Upper lobe of left lung (tissue), 6 donors: ENCODE results near the gene SERP1. TPM values are rescaled to one million over a fixed set of nuclear protein-coding genes. Genes with fewer than 3 reads are reported as not detected.

Experiments
- ATAC-seq, 2 donors: fragments of 200-7000 bp; cut with Tn5 transposase; one replicate each; pipeline ENCODE4 v1.9.1; 2022; ENCODE audit warnings: mild to moderate bottlenecking in 2 of 2, moderate library complexity in 2 of 2; ENCODE audit not compliant: low FRiP score in 2 of 2
- DNase-seq, 2 donors: peaks; one replicate each; pipeline ENCODE4 v3.0.0-alpha.2; 2019 to 2020
- H3K27ac ChIP-seq, 4 donors: fragments of 200-600 bp; sonication (generic); one replicate each; pipeline ENCODE4 v1.5.1; 2016 to 2019
- H3K27me3 ChIP-seq, 4 donors: fragments of 200-600 bp; sonication (generic); one replicate each; pipeline ENCODE4 v1.5.1; 2017 to 2019
- H3K36me3 ChIP-seq, 4 donors: fragments of 200-600 bp; sonication (generic); one replicate each; pipeline ENCODE4 v1.5.1; 2016 to 2019
- H3K4me1 ChIP-seq, 4 donors: fragments of 200-600 bp; sonication (generic); one replicate each; pipeline ENCODE4 v1.5.1; 2018 to 2019
- H3K4me3 ChIP-seq, 4 donors: fragments of 200-600 bp; sonication (generic); one replicate each; pipeline ENCODE4 v1.5.1; 2017 to 2019; ENCODE audit warnings: mild to moderate bottlenecking in 2 of 4, moderate library complexity in 1 of 4
- H3K9me3 ChIP-seq, 4 donors: fragments of 200-600 bp; sonication (generic); one replicate each; pipeline ENCODE4 v1.5.1; 2018 to 2019
- EP300 ChIP-seq, 4 donors: sonication (generic); formaldehyde crosslinking; IDR thresholded peaks; one replicate each; pipeline ENCODE4 v1.5.1; 2017; ENCODE audit warnings: antibody characterized with exemption in 4 of 4, control low read depth in 2 of 4
- POLR2A ChIP-seq, 4 donors: fragments of 450-650 bp; IDR thresholded peaks; one replicate each; pipeline ENCODE4 v1.5.1; 2016 to 2017; ENCODE audit warnings: antibody characterized with exemption in 4 of 4, mild to moderate bottlenecking in 2 of 4
- POLR2AphosphoS5 ChIP-seq, 2 donors: sonication (generic); formaldehyde crosslinking; IDR thresholded peaks; one replicate each; pipeline ENCODE4 v1.5.1; 2017; ENCODE audit warnings: antibody characterized with exemption in 2 of 2
- WGBS, 2 donors: methylation state at CpG; one replicate each; pipeline ENCODE4 v1.1.5; 2017 to 2018; 5-methylcytosine and 5-hydroxymethylcytosine counted together
- total RNA-seq, 6 donors: library from RNA; depleted of rRNA in 4 of 6; stranded (reverse); fragments of >200 nt in 4 of 6; gene quantifications; one replicate each; pipeline versions ENCODE4 v1.1.0 to v1.2.1, GENCODE V29; 2016 to 2021
- TF ChIP-seq, protein P1 (sequence below), 6 experiments: fragments of 450-650 bp in 4 of 6; fragments of 200-600 bp in 2 of 6; sonication (generic) in 2 of 6; IDR thresholded peaks; one replicate each; pipeline ENCODE4 v1.5.1; 2016 to 2019; ENCODE audit warnings: antibody characterized with exemption in 6 of 6
- donor health status: DM: no; HTN: no; CAD: no; lungs with moderate emphysema.
- donor health status: DM: no; HTN: yes; CAD: no; lungs with severe emphysema.

Gene SERP1
- total RNA-seq, 6 donors from 2014 or later = 160 to 459 (median 303) TPM

DNA sequence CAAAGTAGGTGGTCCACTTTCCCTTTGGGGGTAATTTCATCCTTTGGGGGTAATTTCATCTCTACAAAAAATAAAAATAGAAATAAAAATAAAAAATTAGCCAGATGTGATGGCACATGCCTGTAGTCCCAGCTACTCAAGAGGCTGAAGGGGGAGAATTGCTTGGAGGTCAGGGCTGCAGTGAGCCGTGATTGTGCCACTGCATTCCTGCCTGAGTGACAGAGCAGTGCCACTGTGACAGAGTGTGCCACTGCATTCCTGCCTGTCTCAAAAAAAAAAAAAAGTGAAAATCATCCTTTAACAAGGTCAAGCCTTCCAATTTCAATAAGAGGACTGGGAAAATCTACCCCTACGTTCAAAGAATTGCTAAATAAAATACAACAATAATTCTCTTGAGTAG is 22.8 kb downstream of the SERP1 start:
- H3K27me3 ChIP-seq = no peaks in the 10 kb centered on the region
- H3K27ac ChIP-seq = no peak overlapping the region
- H3K36me3 ChIP-seq = no peaks in the 10 kb centered on the region
- ATAC-seq (no peak), DNase-seq (no peak)
- no peaks in the 10 kb centered on the region for H3K4me1 ChIP-seq
- no peaks in the 10 kb centered on the region for H3K9me3 ChIP-seq
- WGBS, 2 donors = 65 to 89% methylated on average over 2 of the region's 2 CpGs
- H3K4me3 ChIP-seq = no peak overlapping the region
- no peak for TF ChIP-seq POLR2A (IDR thresholded peaks at IDR 0.05)
- TF ChIP-seq POLR2AphosphoS5 (IDR thresholded peaks at IDR 0.05) = no peak
- TF ChIP-seq, protein P1, sequence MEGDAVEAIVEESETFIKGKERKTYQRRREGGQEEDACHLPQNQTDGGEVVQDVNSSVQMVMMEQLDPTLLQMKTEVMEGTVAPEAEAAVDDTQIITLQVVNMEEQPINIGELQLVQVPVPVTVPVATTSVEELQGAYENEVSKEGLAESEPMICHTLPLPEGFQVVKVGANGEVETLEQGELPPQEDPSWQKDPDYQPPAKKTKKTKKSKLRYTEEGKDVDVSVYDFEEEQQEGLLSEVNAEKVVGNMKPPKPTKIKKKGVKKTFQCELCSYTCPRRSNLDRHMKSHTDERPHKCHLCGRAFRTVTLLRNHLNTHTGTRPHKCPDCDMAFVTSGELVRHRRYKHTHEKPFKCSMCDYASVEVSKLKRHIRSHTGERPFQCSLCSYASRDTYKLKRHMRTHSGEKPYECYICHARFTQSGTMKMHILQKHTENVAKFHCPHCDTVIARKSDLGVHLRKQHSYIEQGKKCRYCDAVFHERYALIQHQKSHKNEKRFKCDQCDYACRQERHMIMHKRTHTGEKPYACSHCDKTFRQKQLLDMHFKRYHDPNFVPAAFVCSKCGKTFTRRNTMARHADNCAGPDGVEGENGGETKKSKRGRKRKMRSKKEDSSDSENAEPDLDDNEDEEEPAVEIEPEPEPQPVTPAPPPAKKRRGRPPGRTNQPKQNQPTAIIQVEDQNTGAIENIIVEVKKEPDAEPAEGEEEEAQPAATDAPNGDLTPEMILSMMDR (IDR thresholded peaks at IDR 0.05) = no peak
- TF ChIP-seq EP300 (IDR thresholded peaks at IDR 0.05) = no peak

DNA sequence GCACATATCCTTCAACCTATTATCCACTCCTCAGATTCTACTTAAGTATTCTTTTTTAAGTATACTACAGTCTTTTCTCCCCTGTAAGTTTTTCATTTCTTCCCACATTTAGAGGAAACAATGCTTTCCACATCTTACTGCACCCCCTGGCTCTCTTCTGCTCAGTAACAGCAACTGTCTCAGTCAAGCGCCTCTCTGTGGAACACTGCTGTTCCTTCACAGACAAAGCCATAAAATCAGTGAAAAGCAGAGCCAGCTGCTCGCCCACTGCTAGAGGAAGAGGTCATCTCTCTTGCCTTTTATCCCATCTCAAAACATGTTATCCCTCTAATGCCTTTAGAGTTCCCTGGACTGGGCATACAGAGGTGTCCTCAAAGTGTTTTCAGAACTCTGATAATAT is 24.8 kb downstream of the SERP1 start:
- TF ChIP-seq POLR2AphosphoS5 (IDR thresholded peaks at IDR 0.05) = no peak
- TF ChIP-seq EP300 (IDR thresholded peaks at IDR 0.05) = no peak
- TF ChIP-seq, protein P1 (IDR thresholded peaks at IDR 0.05) = no peak
- TF ChIP-seq POLR2A (IDR thresholded peaks at IDR 0.05) = no peak
- no peak for ATAC-seq
- Histone ChIP-seq H3K9me3 (no peaks in the 10 kb centered on the region), H3K4me1 (no peaks in the 10 kb centered on the region), H3K27me3 (no peaks in the 10 kb centered on the region), H3K36me3 (no peaks in the 10 kb centered on the region), H3K27ac (no peak overlapping the region), H3K4me3 (no peak overlapping the region)
- no peak for DNase-seq
- WGBS, 2 donors = 80 to 86% methylated on average over 2 of the region's 2 CpGs

DNA sequence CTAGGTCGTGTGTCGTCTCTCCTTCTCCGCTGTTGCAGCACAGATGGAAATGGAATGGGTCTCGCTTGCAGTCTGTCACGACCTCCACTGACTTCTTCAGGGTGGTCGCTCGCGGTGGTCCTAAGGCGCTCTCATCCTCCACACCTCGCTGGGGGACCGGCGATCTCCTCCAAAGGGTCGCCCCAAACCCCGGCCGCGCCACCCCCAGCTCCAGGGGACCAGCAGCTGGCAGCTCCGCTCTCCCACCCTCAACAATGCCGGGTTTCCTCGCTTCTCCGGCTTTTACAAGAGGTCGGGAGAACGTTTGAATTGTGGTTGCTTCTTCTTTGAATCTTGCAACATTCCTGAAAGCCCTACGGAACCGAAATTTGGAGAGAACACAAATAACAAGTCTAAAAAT is 25.9 kb downstream of the SERP1 start:
- 88 to 91% methylated on average over 23 to 24 of the region's 24 CpGs for WGBS, 2 donors
- Histone ChIP-seq H3K36me3 (no peaks in the 10 kb centered on the region), H3K27me3 (no peaks in the 10 kb centered on the region), H3K9me3 (no peaks in the 10 kb centered on the region), H3K27ac (no peak overlapping the region), H3K4me3 (peak overlapping the region in 1 of 4 donors; percentile 6), H3K4me1 (no peaks in the 10 kb centered on the region)
- DNase-seq = peak in 1 of 2 donors; percentile 58
- TF ChIP-seq, protein P1 (IDR thresholded peaks at IDR 0.05) = no peak
- TF ChIP-seq POLR2A (IDR thresholded peaks at IDR 0.05) = no peak
- no peak for TF ChIP-seq EP300 (IDR thresholded peaks at IDR 0.05)
- no peak for TF ChIP-seq POLR2AphosphoS5 (IDR thresholded peaks at IDR 0.05)
- ATAC-seq = no peak

DNA sequence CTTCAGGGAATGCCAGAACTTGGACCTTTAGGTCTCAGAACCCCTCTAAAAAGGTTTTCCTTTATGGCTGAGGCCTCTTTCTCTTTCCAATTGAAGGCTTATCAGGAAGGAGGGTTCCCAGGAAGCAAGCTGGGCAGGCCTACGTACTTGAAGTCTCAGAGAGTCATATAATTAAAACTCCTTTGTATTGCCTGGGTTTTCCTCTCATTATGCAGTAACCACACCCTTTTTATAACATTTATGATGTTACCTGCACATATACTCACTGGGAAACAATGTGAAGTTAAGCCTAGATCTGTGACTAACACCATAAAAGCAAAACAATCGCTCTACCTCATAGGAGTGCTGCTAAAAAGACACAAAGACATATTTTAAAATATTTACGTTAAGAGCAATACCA is 27.3 kb downstream of the SERP1 start:
- 84 to 86% methylated on average over 3 of the region's 3 CpGs for WGBS, 2 donors

DNA sequence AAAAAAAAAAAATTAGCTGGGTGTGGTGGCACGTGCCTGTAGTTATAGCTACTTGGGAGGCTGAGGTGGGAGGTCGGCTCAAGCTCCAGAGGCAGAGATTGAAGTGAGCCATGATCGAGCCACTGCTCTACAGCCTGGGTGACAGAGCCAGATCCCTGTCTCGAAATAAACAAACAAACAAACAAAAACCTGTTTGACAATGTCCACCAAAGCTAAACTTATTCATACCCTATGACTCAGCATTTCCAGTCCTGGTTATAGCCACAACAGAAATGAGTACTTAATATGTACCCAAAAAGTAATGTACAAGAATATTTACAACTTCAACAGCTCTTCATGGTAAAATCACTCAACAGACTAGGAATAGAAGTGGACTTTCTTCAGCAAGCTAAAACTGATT is 31.1 kb downstream of the SERP1 start:
- Histone ChIP-seq H3K27me3 (no peaks in the 10 kb centered on the region), H3K27ac (no peak overlapping the region), H3K4me1 (no peaks in the 10 kb centered on the region), H3K4me3 (no peak overlapping the region), H3K36me3 (no peaks in the 10 kb centered on the region), H3K9me3 (no peaks in the 10 kb centered on the region)
- TF ChIP-seq POLR2A (IDR thresholded peaks at IDR 0.05) = no peak
- no peak for TF ChIP-seq POLR2AphosphoS5 (IDR thresholded peaks at IDR 0.05)
- TF ChIP-seq, protein P1 (IDR thresholded peaks at IDR 0.05) = no peak
- TF ChIP-seq EP300 (IDR thresholded peaks at IDR 0.05) = no peak
- ATAC-seq (no peak), DNase-seq (no peak)
- WGBS, 2 donors = 86 to 92% methylated on average over 4 of the region's 4 CpGs

More for the DNA sequence above, 27.3 kb downstream of the SERP1 start:
- Histone ChIP-seq H3K27ac (no peak overlapping the region), H3K4me3 (no peak overlapping the region), H3K9me3 (no peaks in the 10 kb centered on the region), H3K4me1 (no peaks in the 10 kb centered on the region), H3K36me3 (no peaks in the 10 kb centered on the region), H3K27me3 (no peaks in the 10 kb centered on the region)
- ATAC-seq (no peak), DNase-seq (no peak)
- TF ChIP-seq, protein P1 (IDR thresholded peaks at IDR 0.05) = no peak
- TF ChIP-seq POLR2A (IDR thresholded peaks at IDR 0.05) (no peak), POLR2AphosphoS5 (IDR thresholded peaks at IDR 0.05) (no peak), EP300 (IDR thresholded peaks at IDR 0.05) (no peak)
